GM23338 (cell line): ENCODE measurements around the gene RGS6. TPM values are rescaled to one million over a fixed set of nuclear protein-coding genes. Genes with fewer than 3 reads are reported as not detected.
A peak's percentile ranks its signal among the peaks of the same experiment; 100 is the strongest.

Experiments
- ATAC-seq: fragments of 200-7000 bp; cut with Tn5 transposase; 3 replicates; pipeline ENCODE4 v1.9.1; 2020
- DNase-seq: peaks from one replicate; pipeline ENCODE4 v3.0.0-alpha.2; 2015; ENCODE audit warnings: low spot score
- H2AFZ ChIP-seq: fragments of 200-600 bp; sonication (generic); 2 replicates; pipeline ENCODE4 v1.8.0; 2016; ENCODE audit warnings: antibody characterized with exemption, mild to moderate bottlenecking, moderate library complexity
- H3F3A ChIP-seq: fragments of 200-600 bp; sonication (generic); replicated peaks from 2 replicates; pipeline ENCODE4 v1.8.0; 2017; ENCODE audit warnings: antibody characterized with exemption, mixed run types, low read depth
- H3K27ac ChIP-seq: fragments of 200-600 bp; sonication (generic); 2 replicates; pipeline ENCODE4 v1.6.1; 2016; ENCODE audit warnings: low read depth
- H3K27me3 ChIP-seq: fragments of 200-600 bp; sonication (generic); 2 replicates; pipeline ENCODE4 v1.8.0; 2016; ENCODE audit warnings: mild to moderate bottlenecking, mixed run types, moderate library complexity; ENCODE audit not compliant: insufficient read depth
- H3K36me3 ChIP-seq: fragments of 200-600 bp; sonication (generic); 2 replicates; pipeline ENCODE4 v1.8.0; 2016; ENCODE audit warnings: mild to moderate bottlenecking; ENCODE audit not compliant: insufficient read depth
- H3K4me1 ChIP-seq: fragments of 200-600 bp; sonication (generic); 2 replicates; pipeline ENCODE4 v1.8.0; 2016; ENCODE audit warnings: mild to moderate bottlenecking, moderate library complexity; ENCODE audit not compliant: insufficient read depth
- H3K4me2 ChIP-seq: fragments of 200-600 bp; sonication (generic); 2 replicates; pipeline ENCODE4 v1.7.1; 2017; ENCODE audit warnings: mixed run types
- H3K4me3 ChIP-seq: fragments of 200-600 bp; sonication (generic); 2 replicates; pipeline ENCODE4 v1.6.1; 2016; ENCODE audit warnings: mixed run types
- H3K79me2 ChIP-seq: fragments of 200-600 bp; sonication (generic); replicated peaks from 2 replicates; pipeline ENCODE4 v1.8.0; 2017; ENCODE audit warnings: mild to moderate bottlenecking; ENCODE audit not compliant: insufficient read depth
- H3K9me2 ChIP-seq: fragments of 200-600 bp; sonication (generic); 2 replicates; pipeline ENCODE4 v1.8.0; 2017; ENCODE audit not compliant: insufficient read depth
- H4K20me1 ChIP-seq: fragments of 200-600 bp; sonication (generic); replicated peaks from 2 replicates; pipeline ENCODE4 v1.8.0; 2017; ENCODE audit warnings: mild to moderate bottlenecking; ENCODE audit not compliant: insufficient read depth
- H3K27ac Mint-ChIP-seq: 2 replicates; pipeline ENCODE4 v1.8.0; 2020; ENCODE audit warnings: inconsistent platforms, mild to moderate bottlenecking, moderate library complexity, mixed read lengths
- H3K27me3 Mint-ChIP-seq: 3 replicates; pipeline ENCODE4 v1.8.0; 2022; ENCODE audit warnings: low read depth, mild to moderate bottlenecking, moderate library complexity, mixed read lengths, inconsistent platforms; ENCODE audit not compliant: insufficient read depth, poor library complexity
- H3K36me3 Mint-ChIP-seq: 3 replicates; pipeline ENCODE4 v1.8.0; 2021; ENCODE audit warnings: low read depth, mild to moderate bottlenecking, inconsistent platforms, moderate library complexity, mixed read lengths
- H3K4me1 Mint-ChIP-seq: 3 replicates; pipeline ENCODE4 v1.8.0; 2020; ENCODE audit warnings: mild to moderate bottlenecking, inconsistent platforms, mixed read lengths
- H3K4me3 Mint-ChIP-seq: 3 replicates; pipeline ENCODE4 v1.8.0; 2021; ENCODE audit warnings: moderate library complexity, mild to moderate bottlenecking, inconsistent platforms, mixed read lengths
- H3K9me3 Mint-ChIP-seq: 3 replicates; pipeline ENCODE4 v1.8.0; 2020; ENCODE audit warnings: moderate library complexity, mild to moderate bottlenecking, inconsistent platforms, mixed read lengths
- CREB1 ChIP-seq: fragments of 250-450 bp; sonication (Bioruptor Pico); IDR thresholded peaks from 2 replicates; pipeline ENCODE4 v1.5.0; 2020; ENCODE audit warnings: low read depth, mild to moderate bottlenecking, moderate library complexity
- EZH2 ChIP-seq: fragments of 200-600 bp; sonication (generic); IDR thresholded peaks from one replicate; pipeline ENCODE4 v1.8.0; 2017; ENCODE audit warnings: antibody characterized with exemption, mild to moderate bottlenecking, low read depth; ENCODE audit not compliant: unreplicated experiment
- EZH2phosphoT487 ChIP-seq: fragments of 200-600 bp; sonication (generic); IDR thresholded peaks from one replicate; pipeline ENCODE4 v1.8.1; 2018; ENCODE audit warnings: antibody characterized with exemption; ENCODE audit not compliant: unreplicated experiment
- JUNB ChIP-seq: IDR thresholded peaks from one replicate; pipeline ENCODE4 v1.6.1; 2016; ENCODE audit warnings: antibody characterized with exemption; ENCODE audit not compliant: unreplicated experiment
- NANOG ChIP-seq: IDR thresholded peaks from 2 replicates; pipeline ENCODE4 v1.6.1; 2016; ENCODE audit warnings: antibody characterized with exemption, borderline replicate concordance
- POLR2AphosphoS5 ChIP-seq: IDR thresholded peaks from 2 replicates; pipeline ENCODE4 v1.6.1; 2016; ENCODE audit warnings: antibody characterized with exemption, low read depth
- STAT1 ChIP-seq: IDR thresholded peaks from one replicate; pipeline ENCODE4 v1.6.1; 2016; ENCODE audit warnings: antibody characterized with exemption; ENCODE audit not compliant: unreplicated experiment
- ZNF114 ChIP-seq: fragments of 250-450 bp; sonication (Bioruptor Pico); IDR thresholded peaks from 2 replicates; pipeline ENCODE4 v1.5.0; 2020; ENCODE audit warnings: mild to moderate bottlenecking, moderate library complexity
- ZNF331 ChIP-seq: fragments of 250-450 bp; sonication (Bioruptor Pico); IDR thresholded peaks from 2 replicates; pipeline ENCODE4 v1.5.0; 2020; ENCODE audit warnings: low read depth, mild to moderate bottlenecking, moderate library complexity
- polyA plus RNA-seq: library from polyadenylated mRNA; unstranded; fragments of >200 nt; fragmentation: Nextera tagmentation; extraction: Ambion mirVana; gene quantifications from 2 replicates; pipeline ENCODE4 v1.2.1, GENCODE V29; 2016
- total RNA-seq: library from RNA; depleted of rRNA; stranded (reverse); fragments of >200 nt; shearing (Covaris generic); gene quantifications from 2 replicates; pipeline ENCODE4 v1.2.3, GENCODE V29; 2014
- TF ChIP-seq, protein P1 (sequence below): IDR thresholded peaks from 2 replicates; pipeline ENCODE4 v1.6.1; 2016; ENCODE audit warnings: antibody characterized with exemption
- TF ChIP-seq, protein P2 (sequence below): fragments of 250-450 bp; sonication (Bioruptor Pico); IDR thresholded peaks from 2 replicates; pipeline ENCODE4 v1.5.0; 2020; ENCODE audit warnings: mild to moderate bottlenecking, moderate library complexity

The RGS6 gene
- total and polyA plus RNA-seq, 2 experiments from 2014 or later = 0.66 to 0.83 TPM

DNA sequence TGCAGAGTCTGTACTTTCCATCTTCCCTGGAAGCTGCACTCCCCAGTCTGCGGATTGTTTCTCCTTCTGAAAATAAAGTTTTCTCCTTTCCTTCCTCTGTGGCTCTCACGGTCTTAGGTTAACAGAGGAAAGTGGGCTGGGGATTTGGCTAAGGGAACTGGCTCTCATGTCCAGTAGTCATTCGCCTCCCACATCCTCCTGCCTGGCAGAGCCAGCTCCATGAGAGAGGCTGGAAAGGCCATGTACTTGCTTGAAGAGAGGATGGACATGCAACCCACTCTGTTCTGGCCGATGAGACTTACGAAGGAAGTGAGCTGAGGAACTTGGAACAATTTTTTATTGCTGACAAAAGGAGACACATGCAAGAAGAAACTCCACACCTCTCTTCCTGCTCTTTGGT, 18.9 kb upstream of the RGS6 start:
- Mint-ChIP-seq H3K4me1 (peaks cover 7% of the 10 kb centered on the region; the same call in 2 of the 3 replicates), H3K27ac (no peak overlapping the region), H3K27me3 (peaks cover 3% of the 10 kb centered on the region), H3K4me3 (no peak overlapping the region), H3K36me3 (no peaks in the 10 kb centered on the region), H3K9me3 (no peaks in the 10 kb centered on the region)
- H4K20me1 ChIP-seq = no peaks in the 10 kb centered on the region
- DNase-seq (no peak), ATAC-seq (no peak)
- H3K79me2 ChIP-seq = no peaks in the 10 kb centered on the region
- H3K9me2 ChIP-seq = no peaks in the 10 kb centered on the region
- H3F3A ChIP-seq = no peaks in the 10 kb centered on the region
- no peaks in the 10 kb centered on the region for H3K36me3 ChIP-seq
- TF ChIP-seq ZNF114 (CRISPR knock-in tag) (no peak), STAT1 (no peak), EZH2 (no peak)
- H2AFZ ChIP-seq = peak overlapping the region; percentile 32; the same call in 1 of the 2 replicates
- no peak overlapping the region for H3K4me3 ChIP-seq
- no peak overlapping the region for H3K27ac ChIP-seq
- no peaks in the 10 kb centered on the region for H3K27me3 ChIP-seq
- H3K4me2 ChIP-seq = no peak overlapping the region
- peaks cover 4% of the 10 kb centered on the region; the same call in 1 of the 2 replicates for H3K4me1 ChIP-seq

DNA sequence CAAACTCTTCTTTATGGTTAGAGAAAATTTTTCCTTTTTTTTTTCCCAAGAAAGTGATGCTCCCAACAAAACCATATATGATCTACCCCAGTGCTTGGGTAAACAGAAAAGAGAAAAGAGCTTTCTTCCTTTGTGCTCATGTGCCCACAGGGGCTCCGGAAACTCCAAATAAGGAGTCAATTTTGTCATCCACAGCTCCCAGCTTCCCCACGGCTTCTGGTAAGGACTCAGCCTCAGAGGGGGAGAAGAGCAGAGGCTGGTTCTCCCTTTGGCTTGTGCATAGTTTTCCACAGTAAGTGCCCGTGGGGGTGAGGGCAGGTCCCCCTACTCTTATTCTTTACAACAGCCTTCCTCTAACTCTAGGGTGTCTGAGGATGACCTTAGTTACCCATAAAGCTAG, 13.3 kb upstream of the RGS6 start:
- TF ChIP-seq NANOG (no peak), ZNF114 (CRISPR knock-in tag) (no peak), POLR2AphosphoS5 (no peak), JUNB (no peak), STAT1 (no peak), ZNF331 (CRISPR knock-in tag) (no peak), EZH2 (no peak), EZH2phosphoT487 (no peak), CREB1 (CRISPR knock-in tag) (no peak)
- TF ChIP-seq, protein P1, sequence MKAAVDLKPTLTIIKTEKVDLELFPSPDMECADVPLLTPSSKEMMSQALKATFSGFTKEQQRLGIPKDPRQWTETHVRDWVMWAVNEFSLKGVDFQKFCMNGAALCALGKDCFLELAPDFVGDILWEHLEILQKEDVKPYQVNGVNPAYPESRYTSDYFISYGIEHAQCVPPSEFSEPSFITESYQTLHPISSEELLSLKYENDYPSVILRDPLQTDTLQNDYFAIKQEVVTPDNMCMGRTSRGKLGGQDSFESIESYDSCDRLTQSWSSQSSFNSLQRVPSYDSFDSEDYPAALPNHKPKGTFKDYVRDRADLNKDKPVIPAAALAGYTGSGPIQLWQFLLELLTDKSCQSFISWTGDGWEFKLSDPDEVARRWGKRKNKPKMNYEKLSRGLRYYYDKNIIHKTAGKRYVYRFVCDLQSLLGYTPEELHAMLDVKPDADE = no peak
- TF ChIP-seq, protein P2, sequence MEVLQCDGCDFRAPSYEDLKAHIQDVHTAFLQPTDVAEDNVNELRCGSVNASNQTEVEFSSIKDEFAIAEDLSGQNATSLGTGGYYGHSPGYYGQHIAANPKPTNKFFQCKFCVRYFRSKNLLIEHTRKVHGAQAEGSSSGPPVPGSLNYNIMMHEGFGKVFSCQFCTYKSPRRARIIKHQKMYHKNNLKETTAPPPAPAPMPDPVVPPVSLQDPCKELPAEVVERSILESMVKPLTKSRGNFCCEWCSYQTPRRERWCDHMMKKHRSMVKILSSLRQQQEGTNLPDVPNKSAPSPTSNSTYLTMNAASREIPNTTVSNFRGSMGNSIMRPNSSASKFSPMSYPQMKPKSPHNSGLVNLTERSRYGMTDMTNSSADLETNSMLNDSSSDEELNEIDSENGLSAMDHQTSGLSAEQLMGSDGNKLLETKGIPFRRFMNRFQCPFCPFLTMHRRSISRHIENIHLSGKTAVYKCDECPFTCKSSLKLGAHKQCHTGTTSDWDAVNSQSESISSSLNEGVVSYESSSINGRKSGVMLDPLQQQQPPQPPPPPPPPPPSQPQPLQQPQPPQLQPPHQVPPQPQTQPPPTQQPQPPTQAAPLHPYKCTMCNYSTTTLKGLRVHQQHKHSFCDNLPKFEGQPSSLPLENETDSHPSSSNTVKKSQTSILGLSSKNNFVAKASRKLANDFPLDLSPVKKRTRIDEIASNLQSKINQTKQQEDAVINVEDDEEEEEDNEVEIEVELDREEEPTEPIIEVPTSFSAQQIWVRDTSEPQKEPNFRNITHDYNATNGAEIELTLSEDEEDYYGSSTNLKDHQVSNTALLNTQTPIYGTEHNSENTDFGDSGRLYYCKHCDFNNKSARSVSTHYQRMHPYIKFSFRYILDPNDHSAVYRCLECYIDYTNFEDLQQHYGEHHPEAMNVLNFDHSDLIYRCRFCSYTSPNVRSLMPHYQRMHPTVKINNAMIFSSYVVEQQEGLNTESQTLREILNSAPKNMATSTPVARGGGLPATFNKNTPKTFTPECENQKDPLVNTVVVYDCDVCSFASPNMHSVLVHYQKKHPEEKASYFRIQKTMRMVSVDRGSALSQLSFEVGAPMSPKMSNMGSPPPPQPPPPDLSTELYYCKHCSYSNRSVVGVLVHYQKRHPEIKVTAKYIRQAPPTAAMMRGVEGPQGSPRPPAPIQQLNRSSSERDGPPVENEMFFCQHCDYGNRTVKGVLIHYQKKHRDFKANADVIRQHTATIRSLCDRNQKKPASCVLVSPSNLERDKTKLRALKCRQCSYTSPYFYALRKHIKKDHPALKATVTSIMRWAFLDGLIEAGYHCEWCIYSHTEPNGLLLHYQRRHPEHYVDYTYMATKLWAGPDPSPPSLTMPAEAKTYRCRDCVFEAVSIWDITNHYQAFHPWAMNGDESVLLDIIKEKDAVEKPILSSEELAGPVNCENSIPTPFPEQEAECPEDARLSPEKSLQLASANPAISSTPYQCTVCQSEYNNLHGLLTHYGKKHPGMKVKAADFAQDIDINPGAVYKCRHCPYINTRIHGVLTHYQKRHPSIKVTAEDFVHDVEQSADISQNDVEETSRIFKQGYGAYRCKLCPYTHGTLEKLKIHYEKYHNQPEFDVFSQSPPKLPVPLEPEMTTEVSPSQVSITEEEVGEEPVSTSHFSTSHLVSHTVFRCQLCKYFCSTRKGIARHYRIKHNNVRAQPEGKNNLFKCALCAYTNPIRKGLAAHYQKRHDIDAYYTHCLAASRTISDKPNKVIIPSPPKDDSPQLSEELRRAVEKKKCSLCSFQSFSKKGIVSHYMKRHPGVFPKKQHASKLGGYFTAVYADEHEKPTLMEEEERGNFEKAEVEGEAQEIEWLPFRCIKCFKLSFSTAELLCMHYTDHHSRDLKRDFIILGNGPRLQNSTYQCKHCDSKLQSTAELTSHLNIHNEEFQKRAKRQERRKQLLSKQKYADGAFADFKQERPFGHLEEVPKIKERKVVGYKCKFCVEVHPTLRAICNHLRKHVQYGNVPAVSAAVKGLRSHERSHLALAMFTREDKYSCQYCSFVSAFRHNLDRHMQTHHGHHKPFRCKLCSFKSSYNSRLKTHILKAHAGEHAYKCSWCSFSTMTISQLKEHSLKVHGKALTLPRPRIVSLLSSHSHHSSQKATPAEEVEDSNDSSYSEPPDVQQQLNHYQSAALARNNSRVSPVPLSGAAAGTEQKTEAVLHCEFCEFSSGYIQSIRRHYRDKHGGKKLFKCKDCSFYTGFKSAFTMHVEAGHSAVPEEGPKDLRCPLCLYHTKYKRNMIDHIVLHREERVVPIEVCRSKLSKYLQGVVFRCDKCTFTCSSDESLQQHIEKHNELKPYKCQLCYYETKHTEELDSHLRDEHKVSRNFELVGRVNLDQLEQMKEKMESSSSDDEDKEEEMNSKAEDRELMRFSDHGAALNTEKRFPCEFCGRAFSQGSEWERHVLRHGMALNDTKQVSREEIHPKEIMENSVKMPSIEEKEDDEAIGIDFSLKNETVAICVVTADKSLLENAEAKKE (CRISPR knock-in tag) = no peak
- Histone ChIP-seq H4K20me1 (no peaks in the 10 kb centered on the region), H3K4me1 (no peaks in the 10 kb centered on the region; the same call in 1 of the 2 replicates), H3K79me2 (no peaks in the 10 kb centered on the region), H3F3A (no peaks in the 10 kb centered on the region), H3K9me2 (no peaks in the 10 kb centered on the region), H3K4me2 (no peak overlapping the region), H3K36me3 (no peaks in the 10 kb centered on the region), H2AFZ (no peak overlapping the region), H3K27me3 (no peaks in the 10 kb centered on the region), H3K27ac (no peak overlapping the region), H3K4me3 (no peak overlapping the region)
- 0 out of 2 replicates have a peak overlapping the region, but pooled peaks have one; percentile 20 for H3K27ac Mint-ChIP-seq
- ATAC-seq = peak; percentile 98
- H3K9me3 Mint-ChIP-seq = no peaks in the 10 kb centered on the region
- no peak overlapping the region for H3K4me3 Mint-ChIP-seq
- DNase-seq = peak; percentile 69
- H3K4me1 Mint-ChIP-seq = peaks cover 9% of the 10 kb centered on the region; the same call in 2 of the 3 replicates
- H3K27me3 Mint-ChIP-seq = peaks cover 4% of the 10 kb centered on the region
- no peaks in the 10 kb centered on the region; the same call in 2 of the 3 replicates for H3K36me3 Mint-ChIP-seq
